ENCODE measurements around the gene HTT. TPM values are rescaled to one million over a fixed set of nuclear protein-coding genes. Genes with fewer than 3 reads are reported as not detected.

HTT gene
- polyA plus RNA-seq, 1 donor (not counting 4 experiments of a cell fraction or from before 2014, with no cell fraction given) = 16.2 TPM

GRCh38 chr4:3040452-3041191 lies 33.9 kb upstream of the HTT start:
- Histone ChIP-seq H3K4me3 (ENCODE audit: control insufficient read depth in 2 of 3, extremely low read depth in 1 of 3, insufficient read depth in 2 of 3, low read depth in 1 of 3, low read length in 3 of 3) (no peak overlapping the region), H3K4me1 (ENCODE audit: control insufficient read depth, extremely low read depth, insufficient read depth, low read length) (peaks cover 29% of the 10 kb centered on the region), H3K79me2 (ENCODE audit: control insufficient read depth, insufficient read depth, low read length) (no peaks in the 10 kb centered on the region), H3K36me3 (ENCODE audit: control insufficient read depth in 2 of 2, extremely low read depth in 1 of 2, insufficient read depth in 2 of 2, low read length in 2 of 2) (no peaks in the 10 kb centered on the region), H3K4me2 (ENCODE audit: control insufficient read depth, extremely low read depth, insufficient read depth, low read depth, low read length) (peak overlapping the region; percentile 80), H3K27ac (ENCODE audit: control insufficient read depth, insufficient read depth, low read length) (no peak overlapping the region), H3K9ac (ENCODE audit: control insufficient read depth, extremely low read depth, insufficient read depth, low read length) (no peak overlapping the region), H3K27me3 (ENCODE audit: control insufficient read depth, extremely low read depth, insufficient read depth, low read length) (peaks cover 16% of the 10 kb centered on the region), H3K9me1 (ENCODE audit: control insufficient read depth, extremely low read depth, insufficient read depth, low read length) (no peaks in the 10 kb centered on the region), H3K9me3 (ENCODE audit: control insufficient read depth, low read depth, low read length) (no peaks in the 10 kb centered on the region), H4K20me1 (ENCODE audit: control insufficient read depth, extremely low read depth, insufficient read depth, low read length) (no peaks in the 10 kb centered on the region), H2AFZ (ENCODE audit: control insufficient read depth, low read length) (no peak overlapping the region)
- FAIRE-seq (no peak), DNase-seq (ENCODE audit: low read depth, low spot score) (no peak)
- no peak for TF ChIP-seq CTCF (optimal IDR thresholded peaks at IDR 0.05 in 1 of 3, IDR thresholded peaks at IDR 0.05 in 1 of 3, conservative IDR thresholded peaks at IDR 0.05 in 1 of 3; ENCODE audit: extremely low read depth in 1 of 3, insufficient read depth in 2 of 3, low read length in 3 of 3)
- no peak for TF ChIP-seq EZH2 (IDR thresholded peaks at IDR 0.05; ENCODE audit: low read length)
- dilution Hi-C loops (cut with MboI; ENCODE audit: extremely low pct_ligation_motif_present, low sequenced_read_pairs) = no loop called here

GRCh38 chr4:3041192-3042142 lies 33.0 kb upstream of the HTT start:
- no peak overlapping the region for H3K27ac ChIP-seq (ENCODE audit: control insufficient read depth, insufficient read depth, low read length)
- H3K4me1 ChIP-seq (ENCODE audit: control insufficient read depth, extremely low read depth, insufficient read depth, low read length) = peaks cover 29% of the 10 kb centered on the region
- H4K20me1 ChIP-seq (ENCODE audit: control insufficient read depth, extremely low read depth, insufficient read depth, low read length) = no peaks in the 10 kb centered on the region
- H3K9me3 ChIP-seq (ENCODE audit: control insufficient read depth, low read depth, low read length) = no peaks in the 10 kb centered on the region
- no peaks in the 10 kb centered on the region for H3K79me2 ChIP-seq (ENCODE audit: control insufficient read depth, insufficient read depth, low read length)
- peak overlapping the region; percentile 80 for H3K4me2 ChIP-seq (ENCODE audit: control insufficient read depth, extremely low read depth, insufficient read depth, low read depth, low read length)
- FAIRE-seq (no peak), DNase-seq (ENCODE audit: low read depth, low spot score) (no peak)
- H2AFZ ChIP-seq (ENCODE audit: control insufficient read depth, low read length) = peak overlapping the region; percentile 85
- dilution Hi-C loops (cut with MboI; ENCODE audit: extremely low pct_ligation_motif_present, low sequenced_read_pairs) = no loop called here
- peaks cover 10% of the 10 kb centered on the region for H3K27me3 ChIP-seq (ENCODE audit: control insufficient read depth, extremely low read depth, insufficient read depth, low read length)
- TF ChIP-seq EZH2 (IDR thresholded peaks at IDR 0.05; ENCODE audit: low read length) = no peak
- TF ChIP-seq CTCF (optimal IDR thresholded peaks at IDR 0.05 in 1 of 3, IDR thresholded peaks at IDR 0.05 in 1 of 3, conservative IDR thresholded peaks at IDR 0.05 in 1 of 3; ENCODE audit: extremely low read depth in 1 of 3, insufficient read depth in 2 of 3, low read length in 3 of 3) = no peak
- H3K9ac ChIP-seq (ENCODE audit: control insufficient read depth, extremely low read depth, insufficient read depth, low read length) = peak overlapping the region; percentile 71
- H3K4me3 ChIP-seq (ENCODE audit: control insufficient read depth in 2 of 3, extremely low read depth in 1 of 3, insufficient read depth in 2 of 3, low read depth in 1 of 3, low read length in 3 of 3) = peak overlapping the region; percentile 8 to 65 (median 13)
- no peaks in the 10 kb centered on the region for H3K9me1 ChIP-seq (ENCODE audit: control insufficient read depth, extremely low read depth, insufficient read depth, low read length)
- no peaks in the 10 kb centered on the region for H3K36me3 ChIP-seq (ENCODE audit: control insufficient read depth in 2 of 2, extremely low read depth in 1 of 2, insufficient read depth in 2 of 2, low read length in 2 of 2)
